Measurements from ENCODE around the gene DAO.
A peak's percentile ranks its signal among the peaks of the same experiment; 100 is the strongest.
"Not testable (repeated sequence)": the region's sequence is repeated elsewhere in the genome, so short reads cannot be mapped to it uniquely, and the experiment has no call there.

DAO gene

GRCh38 chr12:108855284-108856169 lies 24.4 kb upstream of the DAO start:
- peak overlapping the region; percentile 73; the same call in 1 of the 2 replicates for H3K4me3 ChIP-seq (ENCODE audit: low read length)
- no peak for TF ChIP-seq ZNF274 (IDR thresholded peaks at IDR 0.05; ENCODE audit: low read depth, low read length)

GRCh38 chr12:108856170-108856427 lies 23.8 kb upstream of the DAO start:
- no peak for TF ChIP-seq ZNF274 (IDR thresholded peaks at IDR 0.05; ENCODE audit: low read depth, low read length)
- H3K4me3 ChIP-seq (ENCODE audit: low read length) = peak overlapping the region; percentile 73; the same call in 1 of the 2 replicates

DNA sequence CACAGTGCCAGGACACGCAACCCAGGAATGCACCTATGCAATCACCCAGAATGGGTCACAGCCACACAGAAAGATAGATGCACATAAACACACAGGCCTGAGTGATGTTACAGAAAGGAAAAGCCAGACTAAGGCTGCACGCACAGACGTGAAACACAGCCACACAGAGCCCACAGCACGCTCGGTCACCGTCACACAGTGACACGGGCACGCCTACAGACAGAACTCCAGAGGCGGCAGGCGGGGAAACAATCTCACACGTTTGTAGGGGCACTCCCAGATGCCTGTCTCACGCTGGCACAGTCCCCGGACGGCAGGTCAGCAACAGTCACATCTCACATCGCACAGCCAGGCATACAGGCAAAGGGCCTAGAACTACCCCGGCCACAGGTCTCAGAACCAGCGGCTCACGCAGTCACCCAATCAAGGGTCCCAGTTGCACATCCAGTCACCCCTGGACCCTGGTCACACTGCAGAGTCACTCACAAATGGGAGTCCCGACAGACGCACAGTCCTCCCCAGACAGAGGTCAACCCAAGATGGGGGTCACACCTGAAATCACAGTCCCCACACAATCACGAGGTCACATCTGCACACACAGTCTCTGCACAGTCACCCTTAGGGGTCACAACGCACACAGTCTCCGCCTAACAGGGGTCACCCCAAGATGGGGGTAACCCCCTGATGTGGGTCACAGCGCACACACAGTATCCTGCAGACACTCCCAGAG lies 23.3 kb upstream of the DAO start:
- no peak for TF ChIP-seq ZNF274 (IDR thresholded peaks at IDR 0.05; ENCODE audit: low read depth, low read length)
- peak overlapping the region; percentile 73 for H3K4me3 ChIP-seq (ENCODE audit: low read length)

DNA sequence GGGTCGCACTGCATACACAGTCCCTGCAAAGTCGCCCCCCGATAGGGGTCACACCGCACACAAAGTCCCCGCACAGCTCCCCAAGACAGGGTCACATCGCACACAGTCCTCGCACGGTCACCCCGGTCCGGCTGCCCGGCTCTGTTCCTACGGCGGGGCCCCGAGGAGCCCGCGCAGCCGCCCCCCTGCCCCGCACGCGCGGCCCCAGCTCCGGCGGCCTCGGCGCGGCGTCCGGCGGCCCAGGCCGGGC lies 22.8 kb upstream of the DAO start:
- TF ChIP-seq ZNF274 (IDR thresholded peaks at IDR 0.05; ENCODE audit: low read depth, low read length) = no peak
- peak overlapping the region; percentile 73 for H3K4me3 ChIP-seq (ENCODE audit: low read length)

GRCh38 chr12:108858311-108859074 lies 21.4 kb upstream of the DAO start:
- H3K4me3 ChIP-seq (ENCODE audit: low read length) = peak overlapping the region; percentile 58; the same call in 1 of the 2 replicates
- no peak for TF ChIP-seq ZNF274 (IDR thresholded peaks at IDR 0.05; ENCODE audit: low read depth, low read length)

DNA sequence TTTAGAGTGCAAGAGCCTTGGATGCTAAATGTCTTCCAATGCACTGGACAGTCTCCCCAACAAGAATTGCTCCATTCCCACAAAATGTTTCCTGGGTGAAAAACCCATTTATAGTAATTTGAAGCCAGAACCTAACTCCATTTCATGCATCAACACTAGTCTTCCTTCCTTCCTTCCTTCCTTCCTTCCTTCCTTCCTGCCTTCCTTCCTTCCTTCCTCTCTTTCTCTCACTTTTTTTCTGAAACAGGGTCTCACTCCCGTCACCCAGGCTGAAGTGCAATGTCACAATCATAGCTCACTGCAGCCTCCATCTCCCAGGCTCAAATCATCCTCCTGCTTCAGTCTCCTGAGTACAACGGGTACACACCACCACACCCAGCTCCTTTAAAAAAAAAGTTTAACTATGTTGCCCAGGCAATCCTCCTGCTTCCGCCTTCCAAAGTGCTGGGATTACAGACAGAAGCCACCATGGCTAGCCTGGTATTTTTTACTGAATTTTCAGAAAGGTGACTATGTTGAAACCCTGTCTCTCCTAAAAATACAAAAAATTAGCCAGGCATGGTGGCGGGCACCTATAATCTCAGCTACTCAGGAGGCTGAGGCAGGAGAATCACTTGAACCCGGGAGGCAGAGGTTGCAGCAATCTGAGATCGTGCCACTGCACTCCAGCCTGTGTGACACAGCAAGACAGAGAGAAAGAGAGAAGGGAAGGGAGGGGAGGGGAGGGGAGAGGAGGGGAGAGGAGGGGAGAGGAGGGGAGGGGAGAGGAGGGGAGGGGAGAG lies 20.6 kb upstream of the DAO start:
- peak overlapping the region; percentile 58; the same call in 1 of the 2 replicates for H3K4me3 ChIP-seq (ENCODE audit: low read length)

DNA sequence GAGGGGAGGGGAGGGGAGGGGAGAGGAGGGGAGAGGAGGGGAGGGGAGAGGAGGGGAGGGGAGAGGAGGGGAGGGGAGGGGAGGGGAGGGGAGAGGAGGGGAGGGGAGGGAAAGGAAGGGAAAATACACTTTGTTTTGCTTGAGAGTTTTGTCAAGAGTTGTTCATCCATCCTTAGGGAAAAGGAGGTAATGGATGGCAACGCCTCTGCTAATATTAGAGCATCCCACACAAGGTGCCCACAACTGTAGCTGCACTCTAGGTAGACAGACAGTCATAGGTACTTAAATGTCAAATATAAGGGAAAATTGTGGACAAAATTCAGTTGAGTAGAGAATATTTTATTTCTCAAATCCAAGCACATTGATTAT lies 20.0 kb upstream of the DAO start:
- H3K4me3 ChIP-seq (ENCODE audit: low read length) = no peak overlapping the region
- TF ChIP-seq ZNF274 (IDR thresholded peaks at IDR 0.05; ENCODE audit: low read depth, low read length) = no peak

GRCh38 chr12:108860443-108860842 lies 19.4 kb upstream of the DAO start:
- H3K4me3 ChIP-seq (ENCODE audit: low read length) = no peak overlapping the region
- no peak for TF ChIP-seq ZNF274 (IDR thresholded peaks at IDR 0.05; ENCODE audit: low read depth, low read length)

DNA sequence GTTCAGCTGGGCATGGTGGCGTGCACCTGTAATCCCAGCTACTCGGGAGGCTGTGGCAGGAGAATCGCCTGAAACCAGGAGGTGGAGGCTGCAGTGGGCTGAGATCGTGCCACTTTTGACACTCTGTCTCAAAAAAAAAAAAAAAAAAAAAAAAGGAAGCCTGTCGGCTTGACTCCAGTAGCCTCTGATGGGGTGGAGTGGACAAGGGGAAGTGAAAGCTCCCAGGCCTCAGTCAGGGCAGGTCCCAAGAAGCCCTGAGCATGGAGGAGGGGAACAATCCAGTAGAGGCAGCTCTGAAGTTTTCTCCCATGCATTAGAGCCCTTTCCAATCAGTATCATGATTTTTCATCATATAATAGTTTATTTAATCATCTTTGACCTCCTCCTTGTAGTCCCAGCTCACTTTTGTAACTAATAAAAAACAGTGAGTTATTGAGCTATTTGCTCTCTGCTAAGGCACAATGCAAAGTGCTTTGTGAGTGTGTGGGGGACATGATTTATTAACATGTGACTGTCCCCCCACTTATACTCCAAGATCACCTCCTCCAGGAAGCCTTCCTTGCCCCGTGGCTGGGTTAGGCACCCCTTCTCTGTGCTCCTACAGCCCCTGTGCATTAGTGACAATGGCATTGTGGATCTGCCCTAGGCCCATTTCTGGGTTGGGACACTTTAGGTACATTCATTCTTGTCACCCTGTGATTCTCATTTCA lies 17.9 kb upstream of the DAO start:
- TF ChIP-seq ZNF274 (IDR thresholded peaks at IDR 0.05; ENCODE audit: low read depth, low read length) = no peak

DNA sequence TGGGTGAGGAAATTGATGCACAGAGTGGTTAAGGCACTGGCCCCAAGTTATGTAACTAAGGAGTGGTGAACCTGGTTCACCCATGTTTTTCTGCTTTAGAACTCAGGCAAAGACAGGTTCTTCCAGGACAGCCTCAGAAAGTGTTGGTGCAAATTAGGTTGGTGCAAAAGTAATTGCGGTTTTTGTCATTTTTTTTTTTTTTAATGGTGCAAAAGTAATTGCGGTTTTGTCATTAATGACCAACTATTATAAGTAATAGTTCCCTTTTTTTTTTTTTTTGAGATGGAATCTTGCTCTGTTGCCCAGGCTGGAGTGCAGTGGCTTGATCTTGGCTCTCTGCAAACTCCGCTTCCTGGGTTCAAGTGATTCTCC lies 17.3 kb upstream of the DAO start:
- no peak for TF ChIP-seq ZNF274 (IDR thresholded peaks at IDR 0.05; ENCODE audit: low read depth, low read length)
- H3K4me3 ChIP-seq (ENCODE audit: low read length) = no peak overlapping the region

More for the DNA sequence above, 17.9 kb upstream of the DAO start:
- H3K4me3 ChIP-seq (ENCODE audit: low read length) = no peak overlapping the region

GRCh38 chr12:108865169-108865568 lies 14.7 kb upstream of the DAO start:
- no peak for TF ChIP-seq ZNF274 (IDR thresholded peaks at IDR 0.05; ENCODE audit: low read depth, low read length)
- H3K4me3 ChIP-seq (ENCODE audit: low read length) = no peak overlapping the region

DNA sequence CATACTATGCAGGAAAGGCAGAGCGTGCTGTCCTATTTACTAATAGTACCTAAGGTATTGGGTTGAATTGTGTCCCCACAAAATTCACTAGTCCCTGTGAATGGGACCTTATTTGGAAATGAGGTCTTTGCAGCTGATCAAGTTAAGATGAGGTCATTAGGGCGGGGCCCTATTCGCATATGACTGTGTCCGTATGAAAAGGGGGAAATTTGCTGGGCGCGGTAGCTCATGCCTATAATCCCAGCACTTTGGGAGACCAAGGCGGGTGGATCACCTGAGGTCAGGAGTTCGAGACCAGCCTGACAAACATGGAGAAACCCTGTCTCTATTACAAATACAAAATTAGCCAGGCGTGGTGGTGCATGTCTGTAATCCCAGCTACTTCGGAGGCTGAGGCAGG lies 13.8 kb upstream of the DAO start:
- H3K4me3 ChIP-seq (ENCODE audit: low read length) = not testable (repeated sequence)

- no peak for TF ChIP-seq ZNF274 (IDR thresholded peaks at IDR 0.05; ENCODE audit: low read depth, low read length)
- no peak overlapping the region for H3K4me3 ChIP-seq (ENCODE audit: low read length)
Measured at GRCh38 chr12:108868781-108869180, 11.1 kb upstream of the DAO start.

- H3K4me3 ChIP-seq (ENCODE audit: low read length) = no peak overlapping the region
- no peak for TF ChIP-seq ZNF274 (IDR thresholded peaks at IDR 0.05; ENCODE audit: low read depth, low read length)
Measured at GRCh38 chr12:108875280-108875679, 4.6 kb upstream of the DAO start.
